Thymus (tissue), 11 donors: ENCODE data around the gene PRSS1. TPM values are rescaled to one million over a fixed set of nuclear protein-coding genes. Genes with fewer than 3 reads are reported as not detected.

Experiments
- DNase-seq, 9 donors: peaks; one replicate each; pipeline ENCODE4 v3.0.0-alpha.2; 2013; ENCODE audit warnings: low spot score in 9 of 9, low read depth in 6 of 9, missing footprints in 1 of 9
- H3K27ac ChIP-seq, 2 donors: one replicate each; pipeline ENCODE4 v1.5.1; 2013; ENCODE audit warnings: control low read depth in 1 of 2, low read depth in 1 of 2, low read length in 1 of 2, mild to moderate bottlenecking in 1 of 2, moderate library complexity in 1 of 2
- H3K27me3 ChIP-seq, 2 donors: one replicate each; pipeline ENCODE4 v1.5.1; 2013; ENCODE audit warnings: low read length in 1 of 2; ENCODE audit not compliant: control insufficient read depth in 2 of 2, insufficient read depth in 1 of 2
- H3K36me3 ChIP-seq, 2 donors: one replicate each; pipeline ENCODE4 v1.5.1; 2013; ENCODE audit warnings: low read length in 1 of 2, mild to moderate bottlenecking in 1 of 2, moderate library complexity in 1 of 2; ENCODE audit not compliant: control insufficient read depth in 2 of 2, insufficient read depth in 2 of 2
- H3K4me1 ChIP-seq, 2 donors: one replicate each; pipeline ENCODE4 v1.5.1; 2013; ENCODE audit warnings: low read length in 2 of 2; ENCODE audit not compliant: control insufficient read depth in 2 of 2, insufficient read depth in 2 of 2
- H3K4me3 ChIP-seq, 2 donors: one replicate each; pipeline ENCODE4 v1.5.1; 2013; ENCODE audit warnings: low read length in 2 of 2, control low read depth in 1 of 2, mild to moderate bottlenecking in 1 of 2
- H3K9me3 ChIP-seq, 2 donors: one replicate each; pipeline ENCODE4 v1.5.1; 2013; ENCODE audit warnings: low read length in 1 of 2, mild to moderate bottlenecking in 1 of 2; ENCODE audit not compliant: control insufficient read depth in 2 of 2, insufficient read depth in 1 of 2
- WGBS: extraction: QIAGEN DNeasy Blood & Tissue Kit; methylation state at CpG from one replicate; pipeline ENCODE4 v1.1.7; 2013; 5-methylcytosine and 5-hydroxymethylcytosine counted together
- polyA plus RNA-seq: library from polyadenylated mRNA; stranded (reverse); fragments of 200-250 nt; gene quantifications from one replicate; pipeline ENCODE4 v1.2.3, GENCODE V29; 2013
- total RNA-seq: library from RNA; stranded (reverse); fragments of 120-200 nt; gene quantifications from one replicate; pipeline ENCODE4 v1.2.4, GENCODE V29; 2013
- donor health status: healthy.

The PRSS1 gene
- total and polyA plus RNA-seq, 2 donors, result 0.76 to 4.5 TPM

- no peaks in the 10 kb centered on the region for H3K36me3 ChIP-seq
- H3K27ac ChIP-seq, result peak overlapping the region in 1 of 2 donors; percentile 94
- no peaks in the 10 kb centered on the region for H3K9me3 ChIP-seq
- peaks cover 9 to 63% of the 10 kb centered on the region in 2 donors for H3K4me1 ChIP-seq
- DNase-seq, result peak in 7 of 9 donors; percentile 43 to 89 (median 73)
- H3K27me3 ChIP-seq, result no peaks in the 10 kb centered on the region
- peak overlapping the region in 1 of 2 donors; percentile 19 for H3K4me3 ChIP-seq
- WGBS, result 5% methylated on average over 2 of the region's 2 CpGs
Measured at GRCh38 chr7:142714375-142714774, 34.9 kb upstream of the PRSS1 start.

GRCh38 chr7:142716596-142716995 lies 32.7 kb upstream of the PRSS1 start:
- Histone ChIP-seq H3K4me1 (peaks cover 9 to 65% of the 10 kb centered on the region in 2 donors), H3K27me3 (no peaks in the 10 kb centered on the region), H3K27ac (peak overlapping the region; percentile 60 to 94), H3K36me3 (no peaks in the 10 kb centered on the region), H3K9me3 (no peaks in the 10 kb centered on the region), H3K4me3 (peak overlapping the region; percentile 36 to 44)
- DNase-seq, result peak in 2 of 9 donors; percentile 17 to 45
- WGBS, result 15% methylated on average over 2 of the region's 2 CpGs

- H3K4me1 ChIP-seq, result peaks cover 6 to 62% of the 10 kb centered on the region in 2 donors
- H3K9me3 ChIP-seq, result no peaks in the 10 kb centered on the region
- H3K27ac ChIP-seq, result peak overlapping the region in 1 of 2 donors; percentile 94
- peak in 3 of 9 donors; percentile 26 to 69 (median 39) for DNase-seq
- H3K36me3 ChIP-seq, result no peaks in the 10 kb centered on the region
- H3K4me3 ChIP-seq, result peak overlapping the region; percentile 36 to 44
- H3K27me3 ChIP-seq, result no peaks in the 10 kb centered on the region
- 10% methylated on average over 6 of the region's 6 CpGs for WGBS
Measured at GRCh38 chr7:142717453-142717852, 31.8 kb upstream of the PRSS1 start.

GRCh38 chr7:142718313-142718712 lies 31.0 kb upstream of the PRSS1 start:
- H3K27ac ChIP-seq, result peak overlapping the region; percentile 74 to 94
- 11% methylated on average over 1 of the region's 1 CpG for WGBS

GRCh38 chr7:142720172-142720773 lies 29.0 kb upstream of the PRSS1 start:
- Histone ChIP-seq H3K27me3 (no peaks in the 10 kb centered on the region), H3K4me1 (peaks cover 3 to 43% of the 10 kb centered on the region in 2 donors), H3K9me3 (no peaks in the 10 kb centered on the region), H3K27ac (peak overlapping the region in 1 of 2 donors; percentile 94), H3K36me3 (no peaks in the 10 kb centered on the region), H3K4me3 (peak overlapping the region in 1 of 2 donors; percentile 26)
- DNase-seq, result peak in 3 of 9 donors; percentile 27 to 69 (median 51)
- 79% methylated on average over 8 of the region's 8 CpGs for WGBS

More at GRCh38 chr7:142718313-142718712, 31.0 kb upstream of the PRSS1 start:
- Histone ChIP-seq H3K4me3 (peak overlapping the region; percentile 36 to 44), H3K9me3 (no peaks in the 10 kb centered on the region), H3K36me3 (no peaks in the 10 kb centered on the region), H3K27me3 (no peaks in the 10 kb centered on the region), H3K4me1 (peaks cover 6 to 59% of the 10 kb centered on the region in 2 donors)
- DNase-seq, result no peak

GRCh38 chr7:142720986-142721385 lies 28.3 kb upstream of the PRSS1 start:
- Histone ChIP-seq H3K27ac (no peak overlapping the region), H3K36me3 (no peaks in the 10 kb centered on the region), H3K4me1 (peaks cover 3 to 36% of the 10 kb centered on the region in 2 donors), H3K9me3 (no peaks in the 10 kb centered on the region), H3K27me3 (no peaks in the 10 kb centered on the region), H3K4me3 (peak overlapping the region in 1 of 2 donors; percentile 26)
- WGBS, result 87% methylated on average over 10 of the region's 10 CpGs
- DNase-seq, result peak in 3 of 9 donors; percentile 9 to 57 (median 38)

GRCh38 chr7:142722248-142722794 lies 27.0 kb upstream of the PRSS1 start:
- H3K27ac ChIP-seq, result peak overlapping the region in 1 of 2 donors; percentile 8
- peaks cover 0 to 24% of the 10 kb centered on the region in 2 donors for H3K4me1 ChIP-seq
- no peaks in the 10 kb centered on the region for H3K36me3 ChIP-seq
- WGBS, result 70% methylated on average over 15 of the region's 15 CpGs
- H3K9me3 ChIP-seq, result no peaks in the 10 kb centered on the region
- DNase-seq, result peak in 2 of 9 donors; percentile 26 to 51
- H3K27me3 ChIP-seq, result no peaks in the 10 kb centered on the region
- H3K4me3 ChIP-seq, result peak overlapping the region in 1 of 2 donors; percentile 15

GRCh38 chr7:142733271-142733670 lies 16.0 kb upstream of the PRSS1 start:
- H3K27ac ChIP-seq, result no peak overlapping the region
- H3K4me3 ChIP-seq, result no peak overlapping the region
- H3K4me1 ChIP-seq, result no peaks in the 10 kb centered on the region
- H3K27me3 ChIP-seq, result no peaks in the 10 kb centered on the region
- 72% methylated on average over 8 of the region's 8 CpGs for WGBS
- H3K36me3 ChIP-seq, result no peaks in the 10 kb centered on the region
- no peaks in the 10 kb centered on the region for H3K9me3 ChIP-seq
- DNase-seq, result no peak

- 21% methylated on average over 2 of the region's 2 CpGs for WGBS
- Histone ChIP-seq H3K27ac (no peak overlapping the region), H3K4me3 (no peak overlapping the region), H3K36me3 (no peaks in the 10 kb centered on the region), H3K4me1 (peaks cover 0 to 17% of the 10 kb centered on the region in 2 donors), H3K27me3 (no peaks in the 10 kb centered on the region), H3K9me3 (no peaks in the 10 kb centered on the region)
- DNase-seq, result peak in 3 of 9 donors; percentile 15 to 63 (median 26)
Measured at GRCh38 chr7:142739923-142740492, 9.3 kb upstream of the PRSS1 start.
